Measurements from ENCODE around the gene LIMCH1. TPM values are rescaled to one million over a fixed set of nuclear protein-coding genes. Genes with fewer than 3 reads are reported as not detected.

LIMCH1 gene
- total and polyA plus RNA-seq, 10 donors = 14.4 to 434 (median 212) TPM

GRCh38 chr4:41633321-41633720 is 95.4 kb downstream of the LIMCH1 start:
- Histone ChIP-seq H3K27me3 (replicated peaks in 1 of 7) (peaks cover 0 to 2% (median 0%) of the 10 kb centered on the region in 7 donors), H3K4me1 (no peaks in the 10 kb centered on the region), H3K9me3 (no peaks in the 10 kb centered on the region), H3K36me3 (peaks cover 0 to 6% (median 0%) of the 10 kb centered on the region in 6 donors), H3K4me3 (no peak overlapping the region), H3K27ac (no peak overlapping the region)
- no peak for DNase-seq
- TF ChIP-seq, protein P1, sequence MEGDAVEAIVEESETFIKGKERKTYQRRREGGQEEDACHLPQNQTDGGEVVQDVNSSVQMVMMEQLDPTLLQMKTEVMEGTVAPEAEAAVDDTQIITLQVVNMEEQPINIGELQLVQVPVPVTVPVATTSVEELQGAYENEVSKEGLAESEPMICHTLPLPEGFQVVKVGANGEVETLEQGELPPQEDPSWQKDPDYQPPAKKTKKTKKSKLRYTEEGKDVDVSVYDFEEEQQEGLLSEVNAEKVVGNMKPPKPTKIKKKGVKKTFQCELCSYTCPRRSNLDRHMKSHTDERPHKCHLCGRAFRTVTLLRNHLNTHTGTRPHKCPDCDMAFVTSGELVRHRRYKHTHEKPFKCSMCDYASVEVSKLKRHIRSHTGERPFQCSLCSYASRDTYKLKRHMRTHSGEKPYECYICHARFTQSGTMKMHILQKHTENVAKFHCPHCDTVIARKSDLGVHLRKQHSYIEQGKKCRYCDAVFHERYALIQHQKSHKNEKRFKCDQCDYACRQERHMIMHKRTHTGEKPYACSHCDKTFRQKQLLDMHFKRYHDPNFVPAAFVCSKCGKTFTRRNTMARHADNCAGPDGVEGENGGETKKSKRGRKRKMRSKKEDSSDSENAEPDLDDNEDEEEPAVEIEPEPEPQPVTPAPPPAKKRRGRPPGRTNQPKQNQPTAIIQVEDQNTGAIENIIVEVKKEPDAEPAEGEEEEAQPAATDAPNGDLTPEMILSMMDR (IDR thresholded peaks at IDR 0.05 in 8 of 11, conservative IDR thresholded peaks at IDR 0.05 in 3 of 11) = no peak
- TF ChIP-seq POLR2A (IDR thresholded peaks at IDR 0.05) (no peak), POLR2AphosphoS5 (IDR thresholded peaks at IDR 0.05) (no peak)
- intact Hi-C loops (cut with DNase I; ENCODE audit: low total_unique reads) = no loop called here
- WGBS, 5 donors = 86 to 98% (median 91%) methylated on average over 4 of the region's 4 CpGs

GRCh38 chr4:41635441-41635840 is 97.5 kb downstream of the LIMCH1 start:
- Histone ChIP-seq H3K4me1 (no peaks in the 10 kb centered on the region), H3K9me3 (no peaks in the 10 kb centered on the region), H3K27ac (no peak overlapping the region), H3K36me3 (peaks cover 0 to 6% (median 0%) of the 10 kb centered on the region in 6 donors), H3K4me3 (no peak overlapping the region), H3K27me3 (replicated peaks in 1 of 7) (peaks cover 0 to 8% (median 0%) of the 10 kb centered on the region in 7 donors)
- 88 to 95% (median 92%) methylated on average over 3 of the region's 3 CpGs for WGBS, 5 donors
- TF ChIP-seq POLR2A (IDR thresholded peaks at IDR 0.05) (no peak), POLR2AphosphoS5 (IDR thresholded peaks at IDR 0.05) (no peak)
- TF ChIP-seq, protein P1 (IDR thresholded peaks at IDR 0.05 in 8 of 11, conservative IDR thresholded peaks at IDR 0.05 in 3 of 11) = no peak
- intact Hi-C loops (cut with DNase I; ENCODE audit: low total_unique reads) = no loop called here
- DNase-seq = no peak

DNA sequence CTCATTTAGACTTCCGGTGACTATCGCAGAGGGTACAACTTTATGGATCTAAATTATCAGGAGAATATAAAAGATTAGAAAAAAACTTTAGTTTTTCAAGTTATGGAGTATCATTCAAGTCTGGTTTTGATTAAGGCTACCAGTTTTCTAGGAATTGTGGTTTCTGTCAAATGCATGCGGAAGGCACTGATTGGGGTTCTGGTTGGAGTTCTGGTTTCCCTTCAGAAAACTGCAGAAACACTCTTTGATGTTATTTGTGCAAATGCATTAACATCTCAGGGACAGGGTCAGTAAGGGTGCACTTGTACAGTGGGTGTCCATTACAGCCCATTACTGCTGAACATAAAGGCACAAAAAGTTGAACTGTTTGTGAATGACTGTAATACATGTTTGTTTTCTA is 100.2 kb downstream of the LIMCH1 start:
- TF ChIP-seq POLR2A (IDR thresholded peaks at IDR 0.05) = no peak
- no peak for TF ChIP-seq POLR2AphosphoS5 (IDR thresholded peaks at IDR 0.05)
- TF ChIP-seq, protein P1 (IDR thresholded peaks at IDR 0.05 in 8 of 11, conservative IDR thresholded peaks at IDR 0.05 in 3 of 11) = no peak
- intact Hi-C loops (cut with DNase I; ENCODE audit: low total_unique reads) = no loop called here
- Histone ChIP-seq H3K4me3 (no peak overlapping the region), H3K9me3 (no peaks in the 10 kb centered on the region), H3K27me3 (replicated peaks in 1 of 7) (peaks cover 0 to 15% (median 0%) of the 10 kb centered on the region in 7 donors), H3K36me3 (peaks cover 0 to 3% (median 0%) of the 10 kb centered on the region in 6 donors), H3K4me1 (no peaks in the 10 kb centered on the region), H3K27ac (no peak overlapping the region)
- DNase-seq = no peak
- WGBS, 5 donors = 94 to 100% (median 95%) methylated on average over 3 of the region's 3 CpGs

DNA sequence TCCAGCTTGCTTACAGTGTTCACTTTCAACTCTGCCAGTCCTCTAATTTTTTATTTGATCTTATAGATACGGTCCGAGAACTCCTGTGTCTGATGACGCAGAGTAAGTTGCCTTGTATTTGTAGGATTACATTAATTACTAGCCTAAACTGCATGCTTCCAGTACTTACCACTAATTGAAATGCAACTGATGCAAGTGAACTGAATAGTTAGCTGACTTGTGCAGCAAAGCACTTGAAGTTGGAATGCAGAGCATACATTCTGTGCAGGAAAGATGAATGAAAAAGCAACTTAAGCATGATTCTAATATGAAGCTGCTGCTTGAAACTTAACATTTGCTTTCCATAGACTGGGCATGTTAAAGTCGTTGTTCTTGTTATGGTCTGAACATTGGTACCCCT is 100.9 kb downstream of the LIMCH1 start:
- 74 to 88% (median 87%) methylated on average over 4 of the region's 4 CpGs for WGBS, 5 donors
- Histone ChIP-seq H3K36me3 (no peaks in the 10 kb centered on the region), H3K27ac (no peak overlapping the region), H3K4me1 (peaks cover 0 to under 1% (median 0%) of the 10 kb centered on the region in 6 donors), H3K27me3 (replicated peaks in 1 of 7) (peaks cover 0 to 21% (median 0%) of the 10 kb centered on the region in 7 donors), H3K9me3 (no peaks in the 10 kb centered on the region), H3K4me3 (no peak overlapping the region)
- DNase-seq = no peak
- intact Hi-C loops (cut with DNase I; ENCODE audit: low total_unique reads) = no loop called here
- TF ChIP-seq POLR2AphosphoS5 (IDR thresholded peaks at IDR 0.05) = no peak
- TF ChIP-seq, protein P1 (IDR thresholded peaks at IDR 0.05 in 8 of 11, conservative IDR thresholded peaks at IDR 0.05 in 3 of 11) = no peak
- TF ChIP-seq POLR2A (IDR thresholded peaks at IDR 0.05) = no peak
